Astrocyte (in vitro differentiated cells and primary cell): ENCODE results near the gene NOSTRIN.

Source experiments
- EZH2 ChIP-seq: IDR thresholded peaks from 2 replicates; pipeline ENCODE4 v1.6.1; 2012; ENCODE audit warnings: mild to moderate bottlenecking, low read length, inconsistent platforms; ENCODE audit not compliant: insufficient read depth
- TF ChIP-seq, protein P1 (sequence below): IDR thresholded peaks from 2 replicates; pipeline ENCODE4 v1.5.1; 2011; ENCODE audit warnings: low read depth, mild to moderate bottlenecking, inconsistent platforms, low read length, moderate library complexity; ENCODE audit not compliant: insufficient read depth

DNA sequence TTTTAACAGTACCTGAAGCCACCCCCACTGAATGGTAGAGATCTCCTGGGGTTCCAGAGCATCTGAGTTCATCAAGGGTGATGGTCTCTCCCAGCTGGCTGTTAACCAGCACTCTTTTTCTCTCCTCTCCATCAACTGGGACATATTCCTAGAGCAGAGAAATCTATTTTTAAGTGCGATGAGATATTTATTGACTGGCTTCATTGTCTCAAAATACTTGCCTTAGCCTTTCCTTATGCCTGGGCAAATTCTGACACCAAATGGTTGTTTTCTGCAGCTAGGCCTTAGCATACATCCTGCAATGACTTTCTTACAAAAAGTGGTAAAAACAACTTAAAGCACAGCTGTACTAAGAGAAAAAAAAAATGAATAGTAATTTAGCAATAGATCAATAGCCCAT is 19.6 kb downstream of the NOSTRIN start:
- TF ChIP-seq, protein P1, sequence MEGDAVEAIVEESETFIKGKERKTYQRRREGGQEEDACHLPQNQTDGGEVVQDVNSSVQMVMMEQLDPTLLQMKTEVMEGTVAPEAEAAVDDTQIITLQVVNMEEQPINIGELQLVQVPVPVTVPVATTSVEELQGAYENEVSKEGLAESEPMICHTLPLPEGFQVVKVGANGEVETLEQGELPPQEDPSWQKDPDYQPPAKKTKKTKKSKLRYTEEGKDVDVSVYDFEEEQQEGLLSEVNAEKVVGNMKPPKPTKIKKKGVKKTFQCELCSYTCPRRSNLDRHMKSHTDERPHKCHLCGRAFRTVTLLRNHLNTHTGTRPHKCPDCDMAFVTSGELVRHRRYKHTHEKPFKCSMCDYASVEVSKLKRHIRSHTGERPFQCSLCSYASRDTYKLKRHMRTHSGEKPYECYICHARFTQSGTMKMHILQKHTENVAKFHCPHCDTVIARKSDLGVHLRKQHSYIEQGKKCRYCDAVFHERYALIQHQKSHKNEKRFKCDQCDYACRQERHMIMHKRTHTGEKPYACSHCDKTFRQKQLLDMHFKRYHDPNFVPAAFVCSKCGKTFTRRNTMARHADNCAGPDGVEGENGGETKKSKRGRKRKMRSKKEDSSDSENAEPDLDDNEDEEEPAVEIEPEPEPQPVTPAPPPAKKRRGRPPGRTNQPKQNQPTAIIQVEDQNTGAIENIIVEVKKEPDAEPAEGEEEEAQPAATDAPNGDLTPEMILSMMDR: no peak
- TF ChIP-seq EZH2: no peak
